Measurements from ENCODE around the gene MSL3B.

The MSL3B gene

GRCh38 chr2:233858331-233858730 lies 9.9 kb downstream of the MSL3B start (continued):
- TF ChIP-seq E2F8 (IDR thresholded peaks at IDR 0.05; ENCODE audit: low read depth, partially characterized antibody) (no peak), NFATC3 (IDR thresholded peaks at IDR 0.05) (no peak), MYC (IDR thresholded peaks at IDR 0.05; ENCODE audit: low read depth, low read length) (no peak), MYC (CRISPR knock-in tag; IDR thresholded peaks at IDR 0.05; ENCODE audit: borderline replicate concordance, low read depth) (no peak), PHB2 (IDR thresholded peaks at IDR 0.05; ENCODE audit: low read depth) (no peak)
- TF ChIP-seq, protein P1, sequence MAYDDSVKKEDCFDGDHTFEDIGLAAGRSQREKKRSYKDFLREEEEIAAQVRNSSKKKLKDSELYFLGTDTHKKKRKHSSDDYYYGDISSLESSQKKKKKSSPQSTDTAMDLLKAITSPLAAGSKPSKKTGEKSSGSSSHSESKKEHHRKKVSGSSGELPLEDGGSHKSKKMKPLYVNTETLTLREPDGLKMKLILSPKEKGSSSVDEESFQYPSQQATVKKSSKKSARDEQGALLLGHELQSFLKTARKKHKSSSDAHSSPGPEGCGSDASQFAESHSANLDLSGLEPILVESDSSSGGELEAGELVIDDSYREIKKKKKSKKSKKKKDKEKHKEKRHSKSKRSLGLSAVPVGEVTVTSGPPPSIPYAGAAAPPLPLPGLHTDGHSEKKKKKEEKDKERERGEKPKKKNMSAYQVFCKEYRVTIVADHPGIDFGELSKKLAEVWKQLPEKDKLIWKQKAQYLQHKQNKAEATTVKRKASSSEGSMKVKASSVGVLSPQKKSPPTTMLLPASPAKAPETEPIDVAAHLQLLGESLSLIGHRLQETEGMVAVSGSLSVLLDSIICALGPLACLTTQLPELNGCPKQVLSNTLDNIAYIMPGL (CRISPR knock-in tag; IDR thresholded peaks at IDR 0.05), result no peak
- TF ChIP-seq, protein P2, sequence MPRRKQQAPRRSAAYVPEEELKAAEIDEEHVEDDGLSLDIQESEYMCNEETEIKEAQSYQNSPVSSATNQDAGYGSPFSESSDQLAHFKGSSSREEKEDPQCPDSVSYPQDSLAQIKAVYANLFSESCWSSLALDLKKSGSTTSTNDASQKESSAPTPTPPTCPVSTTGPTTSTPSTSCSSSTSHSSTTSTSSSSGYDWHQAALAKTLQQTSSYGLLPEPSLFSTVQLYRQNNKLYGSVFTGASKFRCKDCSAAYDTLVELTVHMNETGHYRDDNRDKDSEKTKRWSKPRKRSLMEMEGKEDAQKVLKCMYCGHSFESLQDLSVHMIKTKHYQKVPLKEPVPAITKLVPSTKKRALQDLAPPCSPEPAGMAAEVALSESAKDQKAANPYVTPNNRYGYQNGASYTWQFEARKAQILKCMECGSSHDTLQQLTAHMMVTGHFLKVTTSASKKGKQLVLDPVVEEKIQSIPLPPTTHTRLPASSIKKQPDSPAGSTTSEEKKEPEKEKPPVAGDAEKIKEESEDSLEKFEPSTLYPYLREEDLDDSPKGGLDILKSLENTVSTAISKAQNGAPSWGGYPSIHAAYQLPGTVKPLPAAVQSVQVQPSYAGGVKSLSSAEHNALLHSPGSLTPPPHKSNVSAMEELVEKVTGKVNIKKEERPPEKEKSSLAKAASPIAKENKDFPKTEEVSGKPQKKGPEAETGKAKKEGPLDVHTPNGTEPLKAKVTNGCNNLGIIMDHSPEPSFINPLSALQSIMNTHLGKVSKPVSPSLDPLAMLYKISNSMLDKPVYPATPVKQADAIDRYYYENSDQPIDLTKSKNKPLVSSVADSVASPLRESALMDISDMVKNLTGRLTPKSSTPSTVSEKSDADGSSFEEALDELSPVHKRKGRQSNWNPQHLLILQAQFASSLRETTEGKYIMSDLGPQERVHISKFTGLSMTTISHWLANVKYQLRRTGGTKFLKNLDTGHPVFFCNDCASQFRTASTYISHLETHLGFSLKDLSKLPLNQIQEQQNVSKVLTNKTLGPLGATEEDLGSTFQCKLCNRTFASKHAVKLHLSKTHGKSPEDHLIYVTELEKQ (CRISPR knock-in tag; IDR thresholded peaks at IDR 0.05), result no peak

All from K562 (cell line).